Stimulated activated CD8-positive, alpha-beta memory T cell treated with anti-CD3 and anti-CD28 coated beads, Interleukin-4, amount 100 ng/mL, for 4 hours (primary cell): ENCODE results near the gene FGF1.

Source experiments
- DNase-seq, 2 donors: peaks; one replicate each; pipeline ENCODE4 v3.0.0-alpha.2; 2020; ENCODE audit warnings: low read depth in 2 of 2, low spot score in 1 of 2

Gene FGF1

DNA sequence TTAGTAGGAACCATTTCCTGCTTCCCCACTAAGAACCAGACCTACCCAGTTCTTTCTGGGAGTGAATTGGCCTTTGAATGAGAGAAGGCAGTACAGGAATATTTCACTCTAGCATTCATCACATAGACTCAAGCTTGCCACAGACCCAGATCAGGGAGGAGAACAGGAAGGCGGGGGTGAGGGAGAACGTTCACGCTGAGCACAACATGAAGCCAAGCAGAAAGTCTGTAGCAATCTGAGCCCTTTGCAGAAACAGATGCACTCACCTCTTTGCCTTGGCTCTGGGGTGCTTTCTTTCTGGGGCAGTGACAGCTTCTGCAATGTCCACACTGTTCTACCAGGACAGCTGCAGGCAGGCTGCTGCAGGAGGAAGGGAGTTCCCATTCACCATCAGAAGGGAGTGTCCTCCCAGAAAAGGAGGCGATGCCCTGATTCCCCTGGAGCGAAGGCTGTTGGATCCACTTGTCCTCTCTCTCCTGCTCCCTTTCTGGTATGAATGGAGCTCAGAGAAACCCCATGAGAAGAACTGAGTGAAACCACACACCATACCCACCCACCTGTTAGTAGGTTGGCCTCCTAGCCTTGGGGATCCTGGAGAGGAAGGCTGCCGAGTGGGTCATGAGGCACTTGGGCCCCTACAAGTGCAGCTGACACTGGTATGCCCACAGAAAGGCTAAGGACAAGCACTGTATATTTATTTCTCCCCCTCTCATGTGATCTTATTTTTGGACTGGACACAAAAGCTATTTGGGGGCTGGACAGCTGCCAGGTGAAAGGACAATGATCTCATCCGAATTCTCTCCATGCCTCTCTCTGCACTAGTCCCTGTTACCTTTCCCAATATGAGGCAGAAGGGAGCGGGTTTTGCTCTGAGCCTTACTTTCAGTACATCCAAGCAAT lies 11.7 kb upstream of the FGF1 start:
- DNase-seq = no peak

- DNase-seq = no peak
Measured at GRCh38 chr5:142696379-142696778, 10.5 kb upstream of the FGF1 start.

- DNase-seq = no peak
Measured at GRCh38 chr5:142694092-142694856, 8.4 kb upstream of the FGF1 start.

GRCh38 chr5:142692321-142692894 lies 6.5 kb upstream of the FGF1 start:
- no peak for DNase-seq

GRCh38 chr5:142690667-142691066 lies 4.8 kb upstream of the FGF1 start:
- DNase-seq = no peak

- no peak for DNase-seq
Measured at GRCh38 chr5:142689081-142689480, 3.2 kb upstream of the FGF1 start.

DNA sequence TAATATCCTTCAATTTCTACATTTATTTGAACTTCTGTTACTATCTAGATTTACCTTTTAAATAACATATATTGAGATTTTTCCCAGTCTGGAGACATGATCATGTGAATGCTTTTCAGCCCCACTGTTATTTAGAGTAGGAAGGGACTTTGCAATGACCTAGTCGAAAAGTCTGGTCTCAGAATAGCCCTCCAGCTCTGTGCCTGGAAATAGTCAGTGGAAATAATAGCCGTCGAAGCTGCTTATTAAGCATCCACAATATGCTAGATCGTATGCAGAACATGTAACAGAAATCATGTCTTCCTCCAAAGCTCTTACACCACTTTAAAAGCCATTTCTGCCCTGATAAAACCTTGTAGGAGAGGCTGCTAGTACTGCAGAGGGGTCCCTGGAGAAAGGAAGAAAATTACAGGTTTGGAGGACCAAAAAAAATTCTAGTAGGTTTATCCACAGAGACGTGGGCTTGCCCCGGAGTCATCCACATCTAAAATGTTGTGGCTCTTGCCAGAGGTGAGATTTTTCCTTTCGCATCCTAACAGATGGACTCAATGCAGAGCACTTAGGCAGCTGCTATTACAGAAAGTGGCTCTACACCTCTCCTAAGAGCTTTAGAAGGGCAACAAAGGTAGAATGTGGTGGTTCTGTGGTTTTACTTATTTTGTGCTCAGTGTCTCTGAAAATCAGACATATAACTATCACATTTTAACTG lies 2.5 kb upstream of the FGF1 start:
- no peak for DNase-seq

- no peak for DNase-seq
Measured at GRCh38 chr5:142686968-142687367, 1.1 kb upstream of the FGF1 start.

GRCh38 chr5:142686210-142686734 lies 382 bp upstream of the FGF1 start:
- DNase-seq = no peak

GRCh38 chr5:142684508-142685041 lies 1.3 kb downstream of the FGF1 start:
- no peak for DNase-seq

GRCh38 chr5:142683881-142684505 lies 1.9 kb downstream of the FGF1 start:
- no peak for DNase-seq

- no peak for DNase-seq
Measured at GRCh38 chr5:142683116-142683515, 2.8 kb downstream of the FGF1 start.

GRCh38 chr5:142680605-142681259 lies 5.2 kb downstream of the FGF1 start:
- no peak for DNase-seq

DNA sequence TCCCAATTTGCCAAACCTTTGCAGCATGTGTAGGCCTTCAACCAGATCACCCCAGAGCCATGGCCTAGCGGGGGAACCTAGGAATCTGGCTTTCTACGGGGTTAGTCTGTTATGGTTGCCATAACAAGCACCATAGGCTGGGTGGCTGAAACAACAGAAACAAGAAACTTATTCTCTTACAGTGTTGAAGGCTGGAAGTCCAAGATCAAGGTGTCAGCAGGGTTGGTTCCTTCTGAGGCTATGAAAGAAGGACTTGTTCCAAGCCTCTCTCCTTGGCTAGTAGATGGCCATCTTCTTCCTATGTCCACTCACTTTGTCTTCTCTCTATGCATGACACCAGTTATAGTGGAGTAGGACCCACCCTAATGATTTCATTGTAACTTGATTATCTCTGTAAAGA lies 6.1 kb downstream of the FGF1 start:
- no peak for DNase-seq

GRCh38 chr5:142678529-142678928 lies 7.4 kb downstream of the FGF1 start:
- no peak for DNase-seq

DNA sequence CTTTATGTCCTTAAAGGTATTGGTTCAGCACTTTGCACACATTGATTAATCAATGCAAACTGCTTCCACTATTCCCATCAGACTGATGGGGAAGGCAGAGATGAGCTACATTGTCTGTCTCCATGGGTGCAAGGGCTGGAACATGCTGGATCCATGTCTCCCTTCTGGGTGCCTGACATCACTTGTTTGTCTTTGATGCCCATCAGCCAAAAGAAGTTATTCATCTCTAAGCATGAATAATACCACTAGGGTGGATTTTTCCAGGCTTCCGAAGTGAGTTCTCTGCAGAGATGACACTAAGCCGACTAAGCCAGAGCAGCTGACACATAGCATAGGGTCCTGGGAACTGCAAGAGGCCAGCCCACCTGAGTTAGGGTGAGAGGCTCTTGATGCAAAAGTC lies 8.7 kb downstream of the FGF1 start:
- DNase-seq = no peak

DNA sequence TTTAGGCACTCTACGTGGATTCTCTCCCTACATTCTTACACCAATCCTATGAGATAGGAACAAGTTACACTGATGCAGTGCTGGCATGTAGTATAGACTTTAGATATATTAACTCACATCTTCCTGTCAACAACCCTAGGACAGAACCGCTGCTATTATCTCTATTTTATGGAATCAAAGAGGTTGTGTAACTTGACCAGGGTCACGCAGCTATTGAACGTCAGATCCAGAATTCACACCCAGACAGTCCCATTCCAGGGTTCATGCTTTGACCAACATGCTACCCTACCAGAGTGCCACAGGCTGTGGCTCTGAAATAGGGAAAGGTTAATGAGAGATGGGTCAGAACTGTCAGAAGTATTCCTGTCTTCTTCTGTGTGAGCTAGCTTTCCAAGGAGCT lies 9.6 kb downstream of the FGF1 start:
- DNase-seq = no peak

DNA sequence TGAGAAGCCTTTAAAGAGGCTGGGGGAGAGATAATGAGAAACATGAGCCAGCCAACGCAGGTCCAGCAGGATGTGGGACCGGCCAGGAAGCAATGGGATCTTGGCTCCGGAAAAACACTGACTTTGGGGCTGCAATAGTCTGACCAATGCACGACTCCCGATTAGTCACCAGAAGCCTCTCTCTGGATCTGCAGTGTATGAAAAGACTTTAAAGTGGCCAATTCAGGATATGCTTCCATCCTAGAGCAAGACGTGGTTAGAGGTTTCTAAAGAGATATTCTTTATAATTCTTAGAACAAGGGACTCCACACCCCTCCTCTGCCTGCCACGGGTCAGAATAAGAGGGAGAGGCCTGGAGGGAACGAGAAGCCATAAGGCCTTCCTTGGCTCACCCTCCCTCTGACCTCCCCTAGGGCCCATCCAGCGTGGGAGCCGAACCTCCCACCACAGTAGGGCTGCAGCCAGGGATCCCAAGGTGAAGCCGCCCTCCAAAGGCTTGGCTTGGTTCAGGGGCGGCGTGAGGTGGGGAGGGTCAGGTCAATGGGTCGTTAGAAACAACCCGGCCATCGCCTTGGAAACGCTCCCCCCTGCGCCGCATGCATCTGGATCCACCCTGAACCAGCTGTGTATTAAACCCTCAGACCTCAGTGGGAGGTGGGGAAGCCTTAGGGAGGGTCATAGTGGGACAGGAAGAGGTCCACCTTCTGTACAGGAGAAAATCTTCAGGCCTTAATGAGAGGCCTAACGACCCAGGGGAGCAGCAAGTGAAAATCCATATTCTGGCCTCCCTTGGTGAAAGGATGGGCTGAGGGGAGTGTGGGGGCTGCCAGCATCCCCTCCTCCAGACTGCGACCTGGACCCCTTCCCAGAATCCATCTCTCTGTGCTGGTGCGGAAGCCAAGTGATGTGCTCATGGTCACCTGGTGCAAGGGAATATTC lies 11.1 kb downstream of the FGF1 start:
- DNase-seq = no peak

GRCh38 chr5:142671801-142672200 lies 14.1 kb downstream of the FGF1 start:
- no peak for DNase-seq
